SH-SY5Y (cell line): Measurements from ENCODE around the gene ROR1.

Source experiments
- GATA2 ChIP-seq: IDR thresholded peaks from 2 replicates; pipeline ENCODE4 v1.6.1; 2011; ENCODE audit warnings: mild to moderate bottlenecking, low read depth, low read length
- GATA3 ChIP-seq: IDR thresholded peaks from 2 replicates; pipeline ENCODE4 v1.6.1; 2011; ENCODE audit warnings: low read depth, mild to moderate bottlenecking, low read length, moderate library complexity

DNA sequence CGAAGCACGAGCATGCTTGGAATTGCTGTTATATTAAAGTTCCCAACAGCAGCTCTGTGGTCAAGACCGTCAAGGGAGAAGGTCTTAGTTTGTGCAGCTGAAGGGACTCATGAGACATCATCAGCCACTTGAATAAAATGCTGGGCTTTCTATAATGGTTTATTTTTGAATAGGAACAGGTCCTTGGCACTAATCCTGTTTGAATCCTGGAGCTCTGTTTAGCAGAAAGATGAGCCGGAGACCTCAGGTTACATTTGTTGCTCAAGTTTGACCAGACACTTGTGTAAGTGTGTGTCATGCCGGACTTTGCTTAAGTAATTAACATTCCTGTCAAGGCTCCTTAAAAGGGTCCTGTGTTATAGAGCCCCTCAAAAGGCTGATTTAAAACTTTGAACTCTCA, 186.5 kb downstream of the ROR1 start:
- no peak for TF ChIP-seq GATA2
- TF ChIP-seq GATA3 = no peak
